Activated CD4-positive, alpha-beta T cell treated with anti-CD3 and anti-CD28 coated beads for 36 hours (primary cell): ENCODE data around the gene DENND5A. TPM values are rescaled to one million over a fixed set of nuclear protein-coding genes. Genes with fewer than 3 reads are reported as not detected.
"Not testable (repeated sequence)": the region's sequence is repeated elsewhere in the genome, so short reads cannot be mapped to it uniquely, and the experiment has no call there.

ENCODE experiments used
- ATAC-seq: fragments of 200-7000 bp; cut with Tn5 transposase; one replicate; pipeline ENCODE4 v1.10.0; 2021; ENCODE audit warnings: mild to moderate bottlenecking, moderate library complexity
- CTCF ChIA-PET: fragments of 350-600 bp; sonication (Branson Sonifier 250); formaldehyde crosslinking; loops from one replicate; lab custom pipeline; 2021; ENCODE audit warnings: antibody characterized with exemption; lab: Charles Lee
- POLR2A ChIA-PET: fragments of 350-600 bp; sonication (Branson Sonifier 250); formaldehyde crosslinking; loops from one replicate; lab custom pipeline; 2021; ENCODE audit warnings: antibody characterized with exemption, inconsistent platforms; lab: Charles Lee
- DNase-seq: peaks from one replicate; pipeline ENCODE4 v3.0.0-alpha.2; 2020
- H3K27ac Mint-ChIP-seq: one replicate; pipeline ENCODE4 v1.8.0; 2021; ENCODE audit warnings: mixed read lengths
- H3K27me3 Mint-ChIP-seq: one replicate; pipeline ENCODE4 v1.8.0; 2021; ENCODE audit warnings: mixed read lengths
- H3K36me3 Mint-ChIP-seq: one replicate; pipeline ENCODE4 v1.8.0; 2021; ENCODE audit warnings: low read depth, mixed read lengths
- H3K4me1 Mint-ChIP-seq: one replicate; pipeline ENCODE4 v1.8.0; 2021; ENCODE audit warnings: mixed read lengths
- H3K4me3 Mint-ChIP-seq: one replicate; pipeline ENCODE4 v1.8.0; 2021; ENCODE audit warnings: mild to moderate bottlenecking, moderate library complexity, mixed read lengths
- H3K9me3 Mint-ChIP-seq: one replicate; pipeline ENCODE4 v1.8.0; 2021; ENCODE audit warnings: low read depth, mixed read lengths
- intact Hi-C, 2 experiments: fragments of 100-400 bp; cut with DNase I in 1 of 2; cut with micrococcal nuclease in 1 of 2; formaldehyde crosslinking; loops; one replicate each; pipeline versions ENCODE4 v1.14.2 to v1.15.1; 2022 to 2024; cut with DNase I, micrococcal nuclease
- total RNA-seq, 2 experiments: library from RNA; stranded (reverse); gene quantifications; one replicate each; pipeline ENCODE4 v1.2.3, GENCODE V29; 2021

DENND5A gene
- total RNA-seq, 2 experiments from 2014 or later = 43.6 to 62.6 TPM

DNA sequence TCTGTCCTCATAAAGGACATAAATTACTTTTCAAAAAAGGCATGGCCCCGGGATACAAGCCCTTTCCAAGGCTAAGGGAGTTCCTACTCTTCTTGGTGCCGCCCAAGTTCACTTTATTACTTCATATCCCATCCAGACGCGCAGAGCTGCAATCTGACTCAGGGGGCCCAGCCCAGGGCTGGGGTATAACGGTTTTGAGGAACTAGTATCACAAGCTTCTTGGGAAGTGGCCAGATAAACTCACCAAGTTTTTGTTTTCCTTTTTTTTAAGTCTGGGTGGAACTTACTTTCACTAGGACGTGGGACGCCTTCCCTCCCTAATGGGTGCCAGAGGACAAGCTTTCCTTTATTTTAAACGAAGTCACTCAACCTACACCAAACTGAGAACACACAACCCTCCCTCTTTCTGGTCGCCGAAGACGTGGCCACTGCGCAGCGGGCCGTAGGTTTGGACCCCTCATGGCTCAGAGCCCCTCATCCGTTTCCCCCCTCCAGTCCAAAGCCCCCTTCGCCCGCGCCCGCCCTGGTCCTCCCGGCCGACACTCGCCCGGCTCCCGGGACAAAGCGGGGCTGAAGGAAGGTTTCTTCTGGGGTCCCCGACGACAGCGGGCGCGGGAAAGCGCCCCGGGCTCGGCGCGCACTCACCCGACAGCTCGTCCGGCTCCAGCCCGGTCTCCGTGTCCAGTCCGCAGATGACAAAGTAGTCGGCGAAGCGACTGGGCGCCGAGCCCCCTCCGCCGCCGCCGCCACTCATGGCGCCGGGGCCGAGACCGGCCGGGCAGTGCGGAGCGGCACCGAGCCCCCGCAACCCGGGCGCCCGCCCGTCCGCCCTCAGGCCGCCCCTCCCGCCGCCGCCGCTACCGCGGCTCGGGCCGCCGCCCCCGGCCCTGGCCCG lies 587 bp downstream of the DENND5A start:
- Mint-ChIP-seq H3K4me1 (peaks cover 39% of the 10 kb centered on the region), H3K36me3 (peaks cover 3% of the 10 kb centered on the region), H3K27me3 (peaks cover 6% of the 10 kb centered on the region), H3K9me3 (no peaks in the 10 kb centered on the region), H3K4me3 (peak overlapping the region; percentile 87), H3K27ac (peak overlapping the region; percentile 93)
- peak; percentile 73 for DNase-seq
- POLR2A ChIA-PET = interaction anchor here (0.5 to 2.0 kb wide), 9 partner anchors 14 to 328 kb away, joined by 3 to 8 read pairs (median 4); partner anchors contain the start of genes IPO7 and ZNF143
- ATAC-seq = peak; percentile 61
- CTCF ChIA-PET = interaction anchor here (0.5 to 1.1 kb wide), 4 partner anchors 14 to 57 kb away, joined by 3 to 6 read pairs (median 4); no protein-coding TSS in a partner anchor
- intact Hi-C loops = loop anchor here (1.0 to 10.0 kb wide), 18 partner anchors 14 to 1040 kb away; partner anchors contain the start of genes IPO7 (in 2 of the 2), TMEM41B (in 2 of the 2), ADM (in 1 of the 2) and WEE1 (in 1 of the 2)

DNA sequence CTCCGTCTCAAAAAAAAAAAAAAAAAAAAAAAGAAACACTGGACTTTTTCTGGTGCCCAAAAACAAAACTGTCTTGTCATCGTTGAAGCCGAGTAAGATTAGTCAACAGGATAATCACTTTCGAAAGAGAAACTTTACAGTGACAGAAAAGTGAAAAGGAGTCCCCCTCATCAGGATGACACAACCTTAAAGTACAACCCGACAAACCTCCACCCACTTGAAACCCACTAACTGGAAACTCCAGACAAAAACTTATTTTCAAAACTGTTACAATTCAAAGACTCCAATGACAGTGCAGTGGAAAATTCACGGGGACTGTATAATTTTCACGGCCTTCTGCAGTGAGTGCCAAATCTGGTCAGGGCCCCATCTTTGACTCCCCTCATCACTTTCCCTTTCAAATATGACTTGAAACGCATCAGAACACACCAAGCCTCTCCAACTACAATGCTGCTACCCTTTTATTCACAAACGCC lies 1.3 kb downstream of the DENND5A start:
- DNase-seq (peak; percentile 71), ATAC-seq (peak; percentile 83)
- peaks cover 39% of the 10 kb centered on the region for H3K4me1 Mint-ChIP-seq
- POLR2A ChIA-PET = interaction anchor here (0.5 to 2.0 kb wide), 10 partner anchors 13 to 328 kb away, joined by 3 to 8 read pairs (median 4); partner anchors contain the start of genes IPO7 and ZNF143
- peak overlapping the region; percentile 93 for H3K27ac Mint-ChIP-seq
- intact Hi-C loops = loop anchor here (1.0 to 10.0 kb wide), 18 partner anchors 13 to 1041 kb away; partner anchors contain the start of genes IPO7 (in 2 of the 2), TMEM41B (in 2 of the 2), ADM (in 1 of the 2) and WEE1 (in 1 of the 2)
- CTCF ChIA-PET = interaction anchor here (0.5 to 1.1 kb wide), 3 partner anchors 13 to 58 kb away, joined by 3 to 6 read pairs (median 4); no protein-coding TSS in a partner anchor
- peaks cover 6% of the 10 kb centered on the region for H3K27me3 Mint-ChIP-seq
- no peaks in the 10 kb centered on the region for H3K9me3 Mint-ChIP-seq
- peaks cover 3% of the 10 kb centered on the region for H3K36me3 Mint-ChIP-seq
- H3K4me3 Mint-ChIP-seq = peak overlapping the region; percentile 87

DNA sequence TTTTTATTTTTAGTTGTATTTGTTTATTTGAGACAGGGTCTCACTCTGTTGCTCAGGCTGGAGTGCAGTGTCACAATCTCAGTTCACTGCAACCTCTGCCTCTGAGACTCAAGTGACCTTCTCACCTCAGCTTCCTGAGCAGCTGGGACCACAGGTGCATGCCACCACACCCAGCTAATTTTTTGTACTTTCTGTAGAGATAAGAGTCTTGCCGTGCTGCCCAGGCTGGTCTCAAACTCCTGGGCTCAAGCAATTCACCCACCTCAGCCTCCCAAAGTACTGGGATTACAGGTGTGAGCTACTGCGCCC lies 4.4 kb downstream of the DENND5A start:
- CTCF ChIA-PET = interaction anchor here (0.6 to 1.7 kb wide), 6 partner anchors 9 to 57 kb away, joined by 3 to 4 read pairs (median 3); no protein-coding TSS in a partner anchor
- ATAC-seq, DNase-seq, H3K4me3 Mint-ChIP-seq, H3K36me3 Mint-ChIP-seq, H3K9me3 Mint-ChIP-seq, H3K27ac Mint-ChIP-seq, H3K27me3 Mint-ChIP-seq: not testable (repeated sequence)
- intact Hi-C loops = loop anchor here in 1 of 2 experiments (5.0 to 10.0 kb wide), 2 partner anchors 93 to 1044 kb away; partner anchors contain the start of gene ADM
- POLR2A ChIA-PET = interaction anchor here (0.5 to 1.4 kb wide), 4 partner anchors 11 to 101 kb away, joined by 3 to 5 read pairs (median 4); no protein-coding TSS in a partner anchor
- peaks cover 47% of the 10 kb centered on the region for H3K4me1 Mint-ChIP-seq

DNA sequence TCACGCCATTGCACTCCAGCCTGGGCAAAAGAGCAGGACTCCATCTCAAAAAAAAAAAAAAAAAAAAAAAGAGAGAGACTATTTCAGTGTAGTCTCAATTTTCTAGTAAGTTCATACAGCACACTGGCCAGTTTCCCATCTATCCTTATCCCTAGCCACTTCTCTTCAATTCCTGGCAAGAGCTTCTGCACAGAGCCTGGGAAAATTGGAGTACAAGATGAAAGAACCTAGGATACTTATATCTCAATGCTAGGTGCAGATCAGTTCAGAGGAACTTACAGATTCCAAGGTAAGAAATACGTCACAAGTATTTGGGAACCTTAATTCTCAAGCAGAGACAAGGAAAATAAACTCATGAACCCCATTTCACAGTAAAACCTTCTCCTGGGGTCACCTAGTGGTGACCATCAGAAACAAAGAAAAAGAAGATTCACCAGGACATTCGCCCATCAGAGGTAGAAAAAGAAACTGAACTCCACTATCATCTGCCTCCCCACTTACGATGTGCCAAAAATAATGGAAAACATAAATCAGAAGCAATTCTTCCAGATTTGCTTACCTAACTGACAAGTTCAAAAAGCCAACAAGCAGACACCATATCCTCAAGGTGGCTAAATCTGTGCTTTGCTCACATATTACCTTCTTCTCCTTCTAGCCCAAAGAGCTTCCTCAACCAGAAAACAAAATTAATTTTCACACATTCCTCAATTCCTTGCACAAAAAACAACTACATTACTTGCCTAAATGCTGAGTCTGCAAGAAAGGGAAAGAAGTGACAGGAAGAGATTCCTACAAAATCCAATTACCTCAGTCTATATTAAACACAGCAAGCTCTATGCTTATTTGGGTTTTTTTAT lies 4.9 kb downstream of the DENND5A start:
- ChIA-PET CTCF (interaction anchor here (0.6 to 1.7 kb wide), 5 partner anchors 9 to 56 kb away, joined by 3 to 4 read pairs (median 3); no protein-coding TSS in a partner anchor), POLR2A (interaction anchor here (0.5 to 1.4 kb wide), 3 partner anchors 12 to 49 kb away, joined by 3 to 5 read pairs (median 5); no protein-coding TSS in a partner anchor)
- intact Hi-C loops = loop anchor here in 1 of 2 experiments (5.0 to 10.0 kb wide), 2 partner anchors 93 to 1045 kb away; partner anchors contain the start of gene ADM
- no peak for ATAC-seq
- no peak overlapping the region for H3K4me3 Mint-ChIP-seq
- H3K4me1 Mint-ChIP-seq = peaks cover 45% of the 10 kb centered on the region
- peaks cover 9% of the 10 kb centered on the region for H3K36me3 Mint-ChIP-seq
- DNase-seq = no peak
- no peaks in the 10 kb centered on the region for H3K9me3 Mint-ChIP-seq
- no peak overlapping the region for H3K27ac Mint-ChIP-seq
- no peaks in the 10 kb centered on the region for H3K27me3 Mint-ChIP-seq

DNA sequence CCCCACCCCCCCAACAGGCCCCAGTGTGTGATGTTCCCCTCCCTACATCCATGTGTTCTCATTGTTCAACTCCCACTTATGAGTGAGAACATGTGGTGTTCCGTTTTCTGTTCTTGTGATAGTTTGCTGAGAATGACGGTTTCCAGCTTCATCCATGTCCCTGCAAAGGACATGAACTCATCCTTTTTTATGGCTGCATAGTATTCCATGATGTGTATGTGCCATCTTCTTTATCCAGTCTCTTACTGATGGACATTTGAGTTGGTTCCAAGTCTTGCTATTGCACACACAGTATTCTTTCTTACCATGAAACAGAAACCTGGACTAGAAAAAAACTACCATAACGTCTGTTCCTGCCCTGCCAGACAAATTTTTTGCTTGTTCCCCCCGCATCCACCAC lies 6.9 kb downstream of the DENND5A start:
- Mint-ChIP-seq H3K36me3 (peaks cover 13% of the 10 kb centered on the region), H3K4me1 (peaks cover 43% of the 10 kb centered on the region)
- H3K27ac Mint-ChIP-seq, H3K9me3 Mint-ChIP-seq, H3K27me3 Mint-ChIP-seq, ATAC-seq, H3K4me3 Mint-ChIP-seq, POLR2A ChIA-PET, intact Hi-C loops, DNase-seq: not testable (repeated sequence)
- CTCF ChIA-PET = interaction anchor here (0.6 kb wide), 1 partner anchor 16 kb away, joined by 4 read pairs; no protein-coding TSS in a partner anchor

DNA sequence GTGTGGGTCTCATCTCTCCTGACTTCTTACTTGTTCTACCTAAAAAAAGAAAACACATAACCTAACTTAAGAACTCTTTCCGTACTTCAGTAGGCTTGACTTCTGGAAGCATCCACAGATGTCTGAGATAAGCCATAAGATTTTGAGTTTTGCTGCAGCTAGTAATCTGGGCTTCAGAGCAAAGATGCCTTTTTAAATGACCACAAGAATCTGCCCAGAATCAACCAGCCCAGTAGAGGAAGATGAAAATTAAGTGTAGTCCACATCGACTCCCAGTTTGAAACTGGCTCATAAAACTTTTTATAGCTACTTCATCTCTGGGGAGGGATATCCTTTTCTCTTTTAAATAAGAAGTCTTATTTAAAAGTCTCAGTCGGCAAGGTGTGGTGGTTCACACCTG lies 10.7 kb downstream of the DENND5A start:
- POLR2A ChIA-PET = no interaction called here
- no peaks in the 10 kb centered on the region for H3K9me3 Mint-ChIP-seq
- CTCF ChIA-PET = interaction anchor here (1.2 to 1.8 kb wide), 4 partner anchors 9 to 31 kb away, joined by 3 to 6 read pairs (median 4); no protein-coding TSS in a partner anchor

DNA sequence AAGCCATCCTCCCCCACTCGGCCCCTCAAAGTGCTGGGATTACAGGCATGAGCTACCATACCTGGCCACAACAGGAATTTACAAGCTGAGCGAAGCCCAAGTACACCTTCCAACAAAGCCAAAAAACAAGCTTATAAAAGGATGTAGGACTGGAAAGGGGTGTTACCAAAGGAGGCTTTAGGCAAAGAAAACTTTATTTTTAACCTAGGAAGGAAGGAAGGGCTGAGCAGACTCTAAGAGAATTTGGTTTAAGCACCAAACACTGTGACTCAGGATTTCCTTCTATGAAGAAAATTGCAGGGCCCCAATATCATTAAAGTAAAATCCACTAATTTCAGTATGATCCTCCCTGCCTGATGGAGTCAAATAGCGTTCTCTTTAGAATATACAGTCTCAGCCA lies 12.1 kb downstream of the DENND5A start:
- H3K27ac Mint-ChIP-seq = no peak overlapping the region
- H3K4me1 Mint-ChIP-seq = peaks cover 57% of the 10 kb centered on the region
- ChIA-PET POLR2A (no interaction called here), CTCF (interaction anchor here (0.9 to 1.8 kb wide), 2 partner anchors 9 to 28 kb away, joined by 3 to 4 read pairs; no protein-coding TSS in a partner anchor)
- H3K27me3 Mint-ChIP-seq = no peaks in the 10 kb centered on the region
- H3K4me3 Mint-ChIP-seq = no peak overlapping the region
- H3K9me3 Mint-ChIP-seq = no peaks in the 10 kb centered on the region
- peaks cover 7% of the 10 kb centered on the region for H3K36me3 Mint-ChIP-seq
- no peak for ATAC-seq
- DNase-seq = no peak
- intact Hi-C loops = no loop called here

More for the DNA sequence above, 10.7 kb downstream of the DENND5A start:
- Mint-ChIP-seq H3K27ac (no peak overlapping the region), H3K36me3 (peaks cover 13% of the 10 kb centered on the region), H3K27me3 (no peaks in the 10 kb centered on the region), H3K4me1 (peaks cover 50% of the 10 kb centered on the region), H3K4me3 (no peak overlapping the region)
- DNase-seq (no peak), ATAC-seq (no peak)
- intact Hi-C loops = no loop called here

DNA sequence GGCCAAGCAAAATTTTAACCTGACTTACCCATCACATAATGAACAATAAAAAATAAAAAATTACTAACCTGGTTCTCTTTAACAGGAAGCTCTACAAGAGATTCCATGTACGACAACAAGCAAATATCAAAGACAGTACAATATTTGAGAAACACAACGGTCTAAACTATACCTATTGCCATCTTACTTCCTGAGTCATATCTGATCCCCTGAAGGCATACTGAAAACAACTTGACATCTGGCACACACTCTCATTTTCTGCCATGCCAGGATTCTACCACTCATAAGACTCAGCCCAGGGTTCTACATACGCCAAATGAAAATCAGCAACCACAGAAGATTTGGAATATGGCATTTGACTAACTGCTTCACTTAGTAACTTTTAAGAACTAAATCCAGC lies 13.8 kb downstream of the DENND5A start:
- ATAC-seq = peak; percentile 77
- H3K4me1 Mint-ChIP-seq = peaks cover 64% of the 10 kb centered on the region
- CTCF ChIA-PET = interaction anchor here (1.0 to 2.0 kb wide), 2 partner anchors 10 to 13 kb away, joined by 3 to 4 read pairs; no protein-coding TSS in a partner anchor
- DNase-seq = no peak
- H3K36me3 Mint-ChIP-seq = peaks cover 7% of the 10 kb centered on the region
- H3K27me3 Mint-ChIP-seq = no peaks in the 10 kb centered on the region
- no peak overlapping the region for H3K4me3 Mint-ChIP-seq
- H3K27ac Mint-ChIP-seq = peak overlapping the region; percentile 18
- intact Hi-C loops = loop anchor here (2.0 kb wide), 2 partner anchors 13 to 41 kb away; partner anchors contain the start of gene DENND5A (in 1 of the 2)
- no peaks in the 10 kb centered on the region for H3K9me3 Mint-ChIP-seq
- POLR2A ChIA-PET = interaction anchor here (0.8 to 2.0 kb wide), 3 partner anchors 11 to 41 kb away, joined by 6 to 8 read pairs (median 7); partner anchors contain the start of gene DENND5A

DNA sequence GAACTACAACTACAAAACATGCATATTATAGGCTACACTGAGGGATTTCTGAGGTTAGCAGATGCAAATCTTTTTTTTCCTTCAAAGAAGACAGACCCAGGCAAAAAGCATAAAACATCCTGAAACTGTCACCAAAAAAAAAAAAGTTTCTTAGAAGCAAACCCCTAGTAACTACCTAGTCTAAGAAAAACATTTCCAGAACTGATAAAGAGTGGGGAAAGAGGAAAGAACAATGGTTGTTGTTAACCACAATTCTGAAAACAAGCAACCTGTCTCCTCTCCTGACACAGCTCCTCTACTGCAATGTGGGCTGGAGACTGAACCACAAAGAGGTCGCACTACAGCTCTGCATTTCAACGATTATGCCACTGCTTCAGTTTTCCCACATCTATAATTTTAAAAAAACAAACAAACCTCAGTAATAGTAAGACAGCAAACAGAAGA lies 15.0 kb downstream of the DENND5A start:
- H3K4me1 Mint-ChIP-seq = peaks cover 69% of the 10 kb centered on the region
- no peaks in the 10 kb centered on the region for H3K27me3 Mint-ChIP-seq
- ChIA-PET CTCF (interaction anchor here (0.7 to 2.0 kb wide), 6 partner anchors 9 to 234 kb away, joined by 3 to 4 read pairs (median 4); no protein-coding TSS in a partner anchor), POLR2A (interaction anchor here (0.5 to 2.0 kb wide), 9 partner anchors 8 to 969 kb away, joined by 3 to 8 read pairs (median 6); partner anchors contain the start of genes DENND5A and IPO7)
- H3K4me3 Mint-ChIP-seq = peak overlapping the region; percentile 18
- H3K9me3 Mint-ChIP-seq = no peaks in the 10 kb centered on the region
- intact Hi-C loops = loop anchor here (1.0 to 2.0 kb wide), 5 partner anchors 14 to 39 kb away; partner anchors contain the start of gene DENND5A (in 1 of the 2)
- peak; percentile 72 for ATAC-seq
- DNase-seq = peak; percentile 50
- peaks cover 5% of the 10 kb centered on the region for H3K36me3 Mint-ChIP-seq
- peak overlapping the region; percentile 42 for H3K27ac Mint-ChIP-seq
